Pancreas (tissue), 10 donors: Measurements from ENCODE around the gene XRCC3. TPM values are rescaled to one million over a fixed set of nuclear protein-coding genes. Genes with fewer than 3 reads are reported as not detected.

ENCODE experiments used
- ATAC-seq, 4 donors: fragments of 200-7000 bp; cut with Tn5 transposase; one replicate each; pipeline versions ENCODE4 v1.8.0 to v1.9.1; 2020; ENCODE audit warnings: mild to moderate bottlenecking in 4 of 4, moderate library complexity in 4 of 4
- DNase-seq, 6 donors: peaks; one replicate each; pipeline ENCODE4 v3.0.0-alpha.2; 2020
- FAIRE-seq: peaks from 2 replicates; lab custom pipeline; 2012; peaks lifted over from hg19 to GRCh38; lab: Jason Lieb, UNC
- H3K27ac ChIP-seq, 4 donors: fragments of 200-600 bp; sonication (generic); 1 replicate in 3 of 4; 2 replicates in 1 of 4; pipeline versions ENCODE4 v1.5.0 to v1.8.0; 2020
- H3K27me3 ChIP-seq, 4 donors: fragments of 200-600 bp; one replicate each; pipeline ENCODE4 v1.8.0; 2021
- H3K36me3 ChIP-seq, 3 donors: fragments of 200-600 bp; sonication (generic) in 1 of 3; one replicate each; pipeline versions ENCODE4 v1.5.0 to v1.8.0; 2020 to 2021
- H3K4me1 ChIP-seq, 3 donors: fragments of 200-600 bp; one replicate each; pipeline ENCODE4 v1.8.0; 2021
- H3K4me3 ChIP-seq, 4 donors: fragments of 200-600 bp; sonication (generic) in 2 of 4; one replicate each; pipeline versions ENCODE4 v1.5.0 to v1.8.0; 2020 to 2021
- H3K9me3 ChIP-seq, 4 donors: fragments of 200-600 bp; one replicate each; pipeline ENCODE4 v1.8.0; 2021
- WGBS, 2 donors: extraction: QIAGEN DNeasy Blood & Tissue Kit; methylation state at CpG; one replicate each; pipeline ENCODE4 v1.1.7; 2013; 5-methylcytosine and 5-hydroxymethylcytosine counted together
- intact Hi-C, 3 donors: fragments of 100-400 bp; cut with DNase I; formaldehyde crosslinking; loops; one replicate each; pipeline versions ENCODE4 v1.11.1 to v1.14.2; 2022
- polyA plus RNA-seq, 2 donors: library from polyadenylated mRNA; stranded (reverse); fragments of 200-250 nt; gene quantifications; one replicate each; pipeline ENCODE4 v1.2.3, GENCODE V29; 2013
- total RNA-seq, 6 donors: library from RNA; stranded (reverse); fragmentation: NEBNext Ultra II Directional in 4 of 6; extraction: Animal tissue kit (Norgen Biotek cat#: 25700) in 4 of 6; gene quantifications; one replicate each; pipeline versions ENCODE4 v1.2.1 to v1.2.4, GENCODE V29; 2021 to 2023
- TF ChIP-seq, protein P1 (sequence below), 4 donors: fragments of 200-600 bp; sonication (generic) in 3 of 4; IDR thresholded peaks; one replicate each; pipeline versions ENCODE4 v1.5.0 to v1.8.0; 2021; ENCODE audit warnings: antibody characterized with exemption in 4 of 4
- donor health status: healthy with polysubstance abuse.
- donor health status: DM: no; HTN: no; CAD: no; lungs with moderate emphysema.
- donor health status: DM: no; HTN: no; CAD: no.
- donor health status: control.
- donor health status: control.
- donor health status: Bipolar disorder and iron deficiency.
- donor health status: DM: yes; HTN: yes; CAD: no.
- donor health status: DM: no; HTN: no; CAD: no.
- donor health status: DM: no; HTN: no; CAD: no.
- donor health status: DM: yes; HTN: yes; CAD: no.

XRCC3 gene
- total and polyA plus RNA-seq, 8 donors = 1.7 to 5.2 (median 3.0) TPM

DNA sequence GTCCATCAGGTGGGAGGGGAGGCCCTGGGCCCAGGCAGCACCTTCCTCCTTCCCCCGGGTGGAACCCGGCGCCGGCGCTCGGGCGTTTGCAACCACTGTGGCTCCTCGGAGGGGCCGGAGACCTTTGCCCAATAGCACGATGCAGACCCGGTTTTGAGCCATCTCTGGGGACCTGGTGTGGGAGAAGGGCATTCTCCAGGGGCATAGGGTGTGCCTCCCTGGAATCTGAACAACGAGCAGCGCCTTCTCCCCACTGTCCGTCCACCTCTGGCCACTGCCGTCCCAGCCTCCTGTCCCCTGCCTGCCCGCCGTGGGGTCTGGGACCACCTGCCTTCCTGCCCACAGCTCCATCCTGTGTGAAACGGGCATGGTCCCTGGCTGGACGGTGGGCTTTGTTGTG, 12.9 kb upstream of the XRCC3 start:
- Histone ChIP-seq H3K4me3 (no peak overlapping the region), H3K27ac (no peak overlapping the region), H3K27me3 (no peaks in the 10 kb centered on the region), H3K36me3 (peaks cover 0 to 4% (median 0%) of the 10 kb centered on the region in 3 donors), H3K4me1 (peaks cover 27 to 46% (median 41%) of the 10 kb centered on the region in 3 donors), H3K9me3 (no peaks in the 10 kb centered on the region)
- intact Hi-C loops = no loop called here
- FAIRE-seq (no peak), DNase-seq (peak in 1 of 6 donors; percentile 58), ATAC-seq (no peak)
- TF ChIP-seq, protein P1, sequence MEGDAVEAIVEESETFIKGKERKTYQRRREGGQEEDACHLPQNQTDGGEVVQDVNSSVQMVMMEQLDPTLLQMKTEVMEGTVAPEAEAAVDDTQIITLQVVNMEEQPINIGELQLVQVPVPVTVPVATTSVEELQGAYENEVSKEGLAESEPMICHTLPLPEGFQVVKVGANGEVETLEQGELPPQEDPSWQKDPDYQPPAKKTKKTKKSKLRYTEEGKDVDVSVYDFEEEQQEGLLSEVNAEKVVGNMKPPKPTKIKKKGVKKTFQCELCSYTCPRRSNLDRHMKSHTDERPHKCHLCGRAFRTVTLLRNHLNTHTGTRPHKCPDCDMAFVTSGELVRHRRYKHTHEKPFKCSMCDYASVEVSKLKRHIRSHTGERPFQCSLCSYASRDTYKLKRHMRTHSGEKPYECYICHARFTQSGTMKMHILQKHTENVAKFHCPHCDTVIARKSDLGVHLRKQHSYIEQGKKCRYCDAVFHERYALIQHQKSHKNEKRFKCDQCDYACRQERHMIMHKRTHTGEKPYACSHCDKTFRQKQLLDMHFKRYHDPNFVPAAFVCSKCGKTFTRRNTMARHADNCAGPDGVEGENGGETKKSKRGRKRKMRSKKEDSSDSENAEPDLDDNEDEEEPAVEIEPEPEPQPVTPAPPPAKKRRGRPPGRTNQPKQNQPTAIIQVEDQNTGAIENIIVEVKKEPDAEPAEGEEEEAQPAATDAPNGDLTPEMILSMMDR (IDR thresholded peaks at IDR 0.05) = no peak
- 90 to 92% methylated on average over 19 of the region's 19 CpGs for WGBS, 2 donors

DNA sequence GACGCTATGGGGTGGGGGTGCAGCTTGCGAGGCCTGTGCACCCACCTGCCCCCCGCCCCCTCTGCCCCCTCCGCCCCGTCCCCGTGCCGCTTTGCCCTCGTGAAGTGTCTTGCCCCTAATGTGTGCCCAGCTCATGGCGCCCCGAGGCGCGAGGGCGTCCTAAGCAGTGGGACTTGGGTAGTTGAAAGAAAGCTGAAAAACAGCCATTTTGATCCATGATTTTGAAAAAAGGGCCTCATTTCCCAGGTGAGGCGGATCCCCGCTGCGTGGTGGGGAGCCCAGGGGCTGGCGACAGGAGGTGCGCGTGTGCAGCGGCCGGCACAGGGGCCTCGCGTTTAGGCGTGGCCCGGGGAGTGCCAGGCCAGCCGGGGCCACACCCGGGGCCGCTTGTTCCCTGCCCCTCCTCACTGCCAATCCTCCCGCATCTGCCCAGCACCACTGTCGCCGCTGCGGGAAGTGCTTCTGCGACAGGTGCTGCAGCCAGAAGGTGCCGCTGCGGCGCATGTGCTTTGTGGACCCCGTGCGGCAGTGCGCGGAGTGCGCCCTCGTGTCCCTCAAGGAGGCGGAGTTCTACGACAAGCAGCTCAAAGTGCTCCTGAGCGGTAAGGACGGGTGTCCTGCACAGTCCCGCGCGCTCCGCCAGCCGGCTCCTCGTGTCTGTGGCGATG, 12.2 kb upstream of the XRCC3 start:
- H3K4me3 ChIP-seq = no peak overlapping the region
- no peak for FAIRE-seq
- no peak overlapping the region for H3K27ac ChIP-seq
- H3K27me3 ChIP-seq = no peaks in the 10 kb centered on the region
- DNase-seq = peak in 3 of 6 donors; percentile 25 to 81 (median 48)
- no peaks in the 10 kb centered on the region for H3K9me3 ChIP-seq
- peak in 2 of 4 donors; percentile 16 to 20 for ATAC-seq
- intact Hi-C loops = no loop called here
- peaks cover 27 to 46% (median 41%) of the 10 kb centered on the region in 3 donors for H3K4me1 ChIP-seq
- 73 to 75% methylated on average over 49 to 53 of the region's 53 CpGs for WGBS, 2 donors
- TF ChIP-seq, protein P1 (IDR thresholded peaks at IDR 0.05) = no peak
- H3K36me3 ChIP-seq = no peaks in the 10 kb centered on the region

DNA sequence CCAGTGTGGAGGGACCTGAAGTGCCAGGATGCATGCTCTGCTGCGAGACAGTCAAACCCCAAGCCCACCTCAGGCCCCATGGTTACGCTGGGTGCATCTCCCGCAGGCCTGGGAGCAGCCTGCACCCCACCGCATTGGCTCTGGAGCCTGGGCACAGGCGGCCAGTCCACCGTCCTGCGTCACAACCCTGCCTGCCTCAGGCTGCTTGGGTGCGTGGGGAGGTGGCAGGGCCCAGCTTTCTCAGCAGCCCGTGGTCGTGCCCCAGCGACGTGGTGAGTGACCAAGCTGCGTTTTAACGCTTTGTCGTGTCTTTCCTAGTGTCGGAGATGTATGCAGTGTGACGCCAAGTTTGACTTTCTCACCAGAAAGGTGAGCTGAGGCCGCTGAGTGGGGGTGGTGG, 11.2 kb upstream of the XRCC3 start:
- Histone ChIP-seq H3K36me3 (no peaks in the 10 kb centered on the region), H3K27me3 (no peaks in the 10 kb centered on the region), H3K4me1 (peaks cover 27 to 46% (median 41%) of the 10 kb centered on the region in 3 donors), H3K9me3 (no peaks in the 10 kb centered on the region), H3K4me3 (no peak overlapping the region), H3K27ac (no peak overlapping the region)
- intact Hi-C loops = no loop called here
- DNase-seq (peak in 1 of 6 donors; percentile 16), FAIRE-seq (no peak), ATAC-seq (no peak)
- WGBS, 2 donors = 94 to 95% methylated on average over 18 of the region's 18 CpGs
- TF ChIP-seq, protein P1 (IDR thresholded peaks at IDR 0.05) = no peak

DNA sequence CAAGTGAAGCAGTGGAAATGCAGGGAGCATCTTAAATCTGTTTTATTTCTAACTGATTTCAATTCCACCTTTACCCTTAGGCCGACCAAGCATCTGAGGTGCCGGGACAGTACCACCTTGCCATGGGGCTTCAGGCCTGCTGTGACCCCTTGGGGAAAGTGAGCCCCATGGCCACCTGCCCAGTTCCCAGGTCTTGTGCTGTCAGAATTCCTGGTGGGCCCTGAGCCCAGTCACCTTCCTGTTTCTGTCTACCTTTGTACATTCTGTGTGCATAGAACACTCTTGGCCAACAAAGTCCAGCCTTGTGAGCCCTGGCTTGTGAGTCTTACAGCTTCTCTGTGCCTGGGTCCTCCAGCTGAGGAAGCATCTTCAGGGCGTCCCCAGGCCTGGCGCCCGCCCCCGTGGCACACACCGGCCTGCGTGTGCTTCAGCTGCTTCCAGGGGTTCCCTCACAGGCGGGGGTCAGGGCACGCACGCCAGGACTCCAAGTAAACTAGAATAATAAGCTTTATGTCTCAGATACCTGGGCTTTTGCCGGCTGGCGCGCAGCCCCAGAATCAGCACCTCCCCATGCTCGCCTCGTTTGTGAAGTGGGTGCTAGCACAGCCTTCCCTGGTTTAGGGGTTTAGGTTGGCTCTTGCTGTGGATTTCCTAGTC, 10.6 kb upstream of the XRCC3 start:
- intact Hi-C loops = no loop called here
- Histone ChIP-seq H3K4me1 (peaks cover 27 to 46% (median 41%) of the 10 kb centered on the region in 3 donors), H3K4me3 (no peak overlapping the region), H3K9me3 (no peaks in the 10 kb centered on the region), H3K36me3 (no peaks in the 10 kb centered on the region), H3K27me3 (no peaks in the 10 kb centered on the region), H3K27ac (peak overlapping the region in 1 of 4 donors; percentile 15)
- FAIRE-seq (no peak), ATAC-seq (no peak), DNase-seq (peak in 1 of 6 donors; percentile 32)
- WGBS, 2 donors = 78 to 87% methylated on average over 16 of the region's 16 CpGs
- TF ChIP-seq, protein P1 (IDR thresholded peaks at IDR 0.05) = no peak
